SK-N-SH (cell line): ENCODE data around the gene PIBF1. TPM values are rescaled to one million over a fixed set of nuclear protein-coding genes. Genes with fewer than 3 reads are reported as not detected.

Experiments
- CTCF ChIA-PET: fragments of 300-600, 350-600 bp; formaldehyde crosslinking; extraction: SDS; loops from one replicate; lab custom pipeline; 2021; lab: Yijun Ruan, JAX
- POLR2A ChIA-PET: fragments of 350-600 bp; sonication (Branson Sonifier 250); formaldehyde crosslinking; extraction: SDS; loops from one replicate; lab custom pipeline; 2020; ENCODE audit warnings: antibody characterized with exemption, inconsistent platforms; lab: Yijun Ruan, JAX
- DNase-seq: peaks from one replicate; pipeline ENCODE4 v3.0.0; 2012
- H2AFZ ChIP-seq: fragments of 200-600 bp; sonication (generic); 2 replicates; pipeline ENCODE4 v1.8.1; 2016; ENCODE audit warnings: antibody characterized with exemption, mild to moderate bottlenecking, low read depth
- H3F3A ChIP-seq: fragments of 200-600 bp; sonication (generic); replicated peaks from 2 replicates; pipeline ENCODE3; 2016; ENCODE audit warnings: antibody characterized with exemption, mild to moderate bottlenecking; ENCODE audit not compliant: insufficient read depth
- H3K27ac ChIP-seq, 2 experiments: fragments of 200-500 bp in 1 of 2; fragments of 200-600 bp in 1 of 2; sonication (Bioruptor generic) in 1 of 2; sonication (generic), shearing (Covaris generic) in 1 of 2; 2 replicates each; pipeline versions ENCODE4 v1.5.1 to v1.6.1; 2014 to 2016; ENCODE audit warnings: low read depth in 2 of 2, inconsistent platforms in 1 of 2, low read length in 1 of 2, mild to moderate bottlenecking in 1 of 2, mixed read lengths in 1 of 2
- H3K27me3 ChIP-seq: fragments of 200-600 bp; sonication (generic), shearing (Covaris generic); 2 replicates; pipeline ENCODE4 v1.6.1; 2016; ENCODE audit warnings: mixed run types; ENCODE audit not compliant: insufficient read depth
- H3K36me3 ChIP-seq, 2 experiments: fragments of 200-500 bp in 1 of 2; fragments of 200-600 bp in 1 of 2; sonication (Bioruptor generic) in 1 of 2; sonication (generic) in 1 of 2; replicated peaks in 1 of 2; 2 replicates each; pipeline versions ENCODE3 to v1.5.1; 2014 to 2016; ENCODE audit warnings: low read length in 1 of 2, mild to moderate bottlenecking in 1 of 2; ENCODE audit not compliant: insufficient read depth in 2 of 2, control insufficient read depth in 1 of 2
- H3K4me1 ChIP-seq, 2 experiments: fragments of 200-500 bp in 1 of 2; fragments of 200-600 bp in 1 of 2; sonication (Bioruptor generic) in 1 of 2; sonication (generic), shearing (Covaris generic) in 1 of 2; 2 replicates each; pipeline versions ENCODE4 v1.5.1 to v1.6.1; 2014 to 2016; ENCODE audit warnings: low read depth in 1 of 2, low read length in 1 of 2, mixed run types in 1 of 2; ENCODE audit not compliant: insufficient read depth in 2 of 2, control insufficient read depth in 1 of 2
- H3K4me2 ChIP-seq: fragments of 200-600 bp; sonication (generic), shearing (Covaris generic); 2 replicates; pipeline ENCODE4 v1.6.1; 2017; ENCODE audit warnings: mixed run types
- H3K4me3 ChIP-seq, 2 experiments: fragments of 200-500 bp in 1 of 2; fragments of 200-600 bp in 1 of 2; sonication (Bioruptor generic) in 1 of 2; sonication (generic), shearing (Covaris generic) in 1 of 2; 2 replicates each; pipeline versions ENCODE4 v1.5.1 to v1.8.1; 2014 to 2016; ENCODE audit warnings: low read depth in 2 of 2, inconsistent platforms in 1 of 2, low read length in 1 of 2, mild to moderate bottlenecking in 1 of 2, mixed read lengths in 1 of 2, moderate library complexity in 1 of 2
- H3K79me2 ChIP-seq: fragments of 200-600 bp; sonication (generic); 2 replicates; pipeline ENCODE4 v1.8.1; 2017; ENCODE audit warnings: mild to moderate bottlenecking; ENCODE audit not compliant: insufficient read depth
- H3K9ac ChIP-seq: fragments of 200-600 bp; sonication (generic); 2 replicates; pipeline ENCODE4 v1.6.1; 2017; ENCODE audit warnings: mixed run types
- H3K9me2 ChIP-seq: fragments of 200-600 bp; sonication (generic); 2 replicates; pipeline ENCODE4 v1.6.1; 2017; ENCODE audit warnings: mixed run types
- H3K9me3 ChIP-seq: fragments of 200-600 bp; sonication (generic); 2 replicates; pipeline ENCODE4 v1.6.1; 2017; ENCODE audit warnings: mixed run types, mild to moderate bottlenecking, moderate library complexity
- H4K20me1 ChIP-seq: fragments of 200-600 bp; sonication (generic); 2 replicates; pipeline ENCODE4 v1.6.1; 2017; ENCODE audit warnings: mild to moderate bottlenecking, mixed run types; ENCODE audit not compliant: insufficient read depth
- CHD2 ChIP-seq: fragments of 150-350 bp; IDR thresholded peaks from 2 replicates; pipeline ENCODE4 v1.6.1; 2018; ENCODE audit warnings: low read length; ENCODE audit not compliant: partially characterized antibody
- ELF1 ChIP-seq: IDR thresholded peaks from 2 replicates; pipeline ENCODE4 v1.4.0; 2012
- FOXJ3 ChIP-seq: sonication (generic); formaldehyde crosslinking; IDR thresholded peaks from 2 replicates; pipeline ENCODE4 v1.5.1; 2020; ENCODE audit warnings: mild to moderate bottlenecking, missing genetic modification reagents
- IRF3 ChIP-seq: fragments of 150-350 bp; IDR thresholded peaks from 2 replicates; pipeline ENCODE4 v1.6.1; 2016; ENCODE audit warnings: mild to moderate bottlenecking, low read depth, low read length
- JUND ChIP-seq: IDR thresholded peaks from 2 replicates; pipeline ENCODE4 v1.4.0; 2012
- MAX ChIP-seq: IDR thresholded peaks from 2 replicates; pipeline ENCODE4 v1.4.0; 2012; ENCODE audit warnings: low read depth
- MEF2A ChIP-seq: IDR thresholded peaks from 2 replicates; pipeline ENCODE4 v1.4.0; 2012; ENCODE audit warnings: low read depth, borderline replicate concordance
- MXI1 ChIP-seq: IDR thresholded peaks from 2 replicates; pipeline ENCODE4 v1.6.1; 2012; ENCODE audit warnings: mild to moderate bottlenecking, low read depth, low read length, improper control_type of control experiment
- NFIC ChIP-seq: IDR thresholded peaks from 2 replicates; pipeline ENCODE4 v1.4.0; 2012; ENCODE audit warnings: borderline replicate concordance
- NRF1 ChIP-seq: IDR thresholded peaks from 2 replicates; pipeline ENCODE4 v1.6.1; 2012; ENCODE audit warnings: low read depth, mild to moderate bottlenecking, low read length
- POLR2AphosphoS5 ChIP-seq: IDR thresholded peaks from 2 replicates; pipeline ENCODE4 v1.6.1; 2012; ENCODE audit warnings: low read depth, low read length
- RAD21 ChIP-seq: IDR thresholded peaks from 2 replicates; pipeline ENCODE4 v1.6.1; 2012; ENCODE audit warnings: mild to moderate bottlenecking, low read length
- RCOR1 ChIP-seq: fragments of 150-350 bp; IDR thresholded peaks from 2 replicates; pipeline ENCODE4 v1.6.1; 2017; ENCODE audit warnings: antibody characterized with exemption, low read length
- SMC3 ChIP-seq: IDR thresholded peaks from 2 replicates; pipeline ENCODE4 v1.6.1; 2012; ENCODE audit warnings: low read depth, low read length, improper control_type of control experiment
- TAF1 ChIP-seq: IDR thresholded peaks from 2 replicates; pipeline ENCODE4 v1.6.1; 2012; ENCODE audit warnings: low read depth, mild to moderate bottlenecking, low read length, moderate library complexity, borderline replicate concordance
- TEAD4 ChIP-seq: IDR thresholded peaks from 2 replicates; pipeline ENCODE4 v1.4.0; 2012; ENCODE audit warnings: mild to moderate bottlenecking, borderline replicate concordance; ENCODE audit not compliant: insufficient read depth
- USF1 ChIP-seq: IDR thresholded peaks from 2 replicates; pipeline ENCODE4 v1.4.0; 2012; ENCODE audit warnings: low read depth, borderline replicate concordance
- YY1 ChIP-seq: IDR thresholded peaks from 2 replicates; pipeline ENCODE4 v1.4.0; 2012; ENCODE audit warnings: low read depth, mild to moderate bottlenecking
- ZBTB33 ChIP-seq: IDR thresholded peaks from 2 replicates; pipeline ENCODE4 v1.4.0; 2012; ENCODE audit warnings: low read depth, borderline replicate concordance
- WGBS: methylation state at CpG from one replicate; pipeline ENCODE4 v1.1.6; 2017; ENCODE audit warnings: low lambda C conversion rate; 5-methylcytosine and 5-hydroxymethylcytosine counted together
- polyA plus RNA-seq, 3 experiments: library from polyadenylated mRNA; depleted of rRNA; stranded (reverse); fragments of >200 nt; gene quantifications; 2 replicates each; pipeline ENCODE4 v1.2.3, GENCODE V29; 2012

Gene PIBF1
- polyA plus RNA-seq, 1 of the 3 experiments (the other 2 are of a cell fraction): 3.9 TPM

GRCh38 chr13:72760189-72760588 lies 21.7 kb upstream of the PIBF1 start:
- no peaks in the 10 kb centered on the region for H4K20me1 ChIP-seq
- no peak overlapping the region for H3K27ac ChIP-seq
- no peak overlapping the region for H3K9ac ChIP-seq
- H3K4me1 ChIP-seq: no peaks in the 10 kb centered on the region
- DNase-seq: no peak
- WGBS: 95% methylated on average over 3 of the region's 3 CpGs
- peaks cover 30% of the 10 kb centered on the region for H3F3A ChIP-seq
- no peaks in the 10 kb centered on the region for H3K9me2 ChIP-seq
- H3K36me3 ChIP-seq: peaks cover 89 to 90% of the 10 kb centered on the region in 2 experiments
- no peak overlapping the region for H3K4me3 ChIP-seq
- H3K4me2 ChIP-seq: no peak overlapping the region
- H3K9me3 ChIP-seq: no peaks in the 10 kb centered on the region
- CTCF ChIA-PET: no interaction called here
- no peaks in the 10 kb centered on the region for H3K27me3 ChIP-seq
- H3K79me2 ChIP-seq: 0 out of 2 replicates have a peak, but pooled peaks cover 3% of the 10 kb centered on the region
- no peak overlapping the region for H2AFZ ChIP-seq
- POLR2A ChIA-PET: no interaction called here
- TF ChIP-seq TEAD4: no peak

- Histone ChIP-seq H3K9ac (no peak overlapping the region), H3K9me2 (no peaks in the 10 kb centered on the region), H3K4me2 (no peak overlapping the region), H3F3A (peaks cover 26% of the 10 kb centered on the region), H3K4me1 (no peaks in the 10 kb centered on the region), H3K79me2 (no peaks in the 10 kb centered on the region), H3K9me3 (no peaks in the 10 kb centered on the region), H4K20me1 (no peaks in the 10 kb centered on the region), H3K27me3 (no peaks in the 10 kb centered on the region), H3K36me3 (peaks cover 94 to 99% of the 10 kb centered on the region in 2 experiments), H2AFZ (no peak overlapping the region), H3K4me3 (no peak overlapping the region), H3K27ac (no peak overlapping the region)
- CTCF ChIA-PET: interaction anchor here (1.3 kb wide), 1 partner anchor 20 kb away, joined by 3 read pairs; no protein-coding TSS in a partner anchor
- 89% methylated on average over 2 of the region's 2 CpGs for WGBS
- DNase-seq: no peak
- POLR2A ChIA-PET: no interaction called here
- TF ChIP-seq ELF1 (no peak), SMC3 (no peak), TEAD4 (no peak), YY1 (no peak), TAF1 (no peak), USF1 (no peak), MEF2A (no peak), RAD21 (no peak), CHD2 (no peak), MAX (no peak), RCOR1 (no peak)
These were observed 18.5 kb upstream of the PIBF1 start for GRCh38 chr13:72763411-72763810.

- H4K20me1 ChIP-seq: peaks cover 5% of the 10 kb centered on the region; the same call in 1 of the 2 replicates
- H3K4me1 ChIP-seq: peaks cover 0 to 1% of the 10 kb centered on the region in 2 experiments; a peak in 2 of 4 replicates
- H3K9me2 ChIP-seq: no peaks in the 10 kb centered on the region
- H3K4me3 ChIP-seq: no peak overlapping the region
- no peaks in the 10 kb centered on the region for H3K9me3 ChIP-seq
- peaks cover 30% of the 10 kb centered on the region for H3K79me2 ChIP-seq
- no peak overlapping the region for H3K4me2 ChIP-seq
- WGBS: 97% methylated on average over 2 of the region's 2 CpGs
- H3K27me3 ChIP-seq: no peaks in the 10 kb centered on the region
- no peak for DNase-seq
- peaks cover 94 to 99% of the 10 kb centered on the region in 2 experiments for H3K36me3 ChIP-seq
- ChIA-PET POLR2A (no interaction called here), CTCF (no interaction called here)
- H3K9ac ChIP-seq: no peak overlapping the region
- no peak overlapping the region for H3K27ac ChIP-seq
- no peak overlapping the region for H2AFZ ChIP-seq
- peaks cover 14% of the 10 kb centered on the region for H3F3A ChIP-seq
- TF ChIP-seq JUND: no peak
- no peak for TF ChIP-seq NRF1
- TF ChIP-seq SMC3: no peak
- TF ChIP-seq MXI1: no peak
- no peak for TF ChIP-seq FOXJ3
- TF ChIP-seq ZBTB33: no peak
- TF ChIP-seq IRF3: no peak
- TF ChIP-seq TEAD4: no peak
- TF ChIP-seq MEF2A: no peak
- no peak for TF ChIP-seq POLR2AphosphoS5
- no peak for TF ChIP-seq MAX
- TF ChIP-seq TAF1: no peak
- TF ChIP-seq NFIC: no peak
These were observed 7.9 kb upstream of the PIBF1 start for GRCh38 chr13:72774019-72774418.
